HG02678 (cell line): ENCODE data around the gene KIRREL3.
"Not testable (repeated sequence)": the region's sequence is repeated elsewhere in the genome, so short reads cannot be mapped to it uniquely, and the experiment has no call there.

Experiments
- ATAC-seq: cut with Tn5 transposase; IDR thresholded peaks from one replicate; pipeline ENCODE4 v1.9.1; 2021; ENCODE audit warnings: mild to moderate bottlenecking, moderate library complexity; ENCODE audit not compliant: unreplicated experiment

KIRREL3 gene

GRCh38 chr11:126378763-126379162 is 621.8 kb downstream of the KIRREL3 start:
- no peak for ATAC-seq

- no peak for ATAC-seq
These were observed 624.8 kb downstream of the KIRREL3 start for GRCh38 chr11:126375726-126376125.

- not testable (repeated sequence) for ATAC-seq
These were observed 625.8 kb downstream of the KIRREL3 start for GRCh38 chr11:126374562-126375300.

GRCh38 chr11:126373389-126374066 is 627.0 kb downstream of the KIRREL3 start:
- not testable (repeated sequence) for ATAC-seq
